Muscle of leg (tissue), 11 donors: Measurements from ENCODE around the gene FOSL1. TPM values are rescaled to one million over a fixed set of nuclear protein-coding genes. Genes with fewer than 3 reads are reported as not detected.

Source experiments
- DNase-seq: peaks from one replicate; pipeline ENCODE4 v3.0.0; 2013
- H3K27ac ChIP-seq: one replicate; pipeline ENCODE4 v1.5.1; 2013; ENCODE audit warnings: mild to moderate bottlenecking, low read length, control low read depth
- H3K27me3 ChIP-seq: one replicate; pipeline ENCODE4 v1.6.1; 2013; ENCODE audit warnings: low read length; ENCODE audit not compliant: control insufficient read depth, insufficient read depth
- H3K36me3 ChIP-seq: one replicate; pipeline ENCODE4 v1.6.1; 2013; ENCODE audit warnings: low read length; ENCODE audit not compliant: control insufficient read depth, insufficient read depth
- H3K4me1 ChIP-seq: one replicate; pipeline ENCODE4 v1.6.1; 2013; ENCODE audit warnings: low read length; ENCODE audit not compliant: control insufficient read depth, insufficient read depth
- H3K4me3 ChIP-seq: one replicate; pipeline ENCODE4 v1.5.1; 2013; ENCODE audit warnings: low read length, control low read depth
- H3K9me3 ChIP-seq: replicated peaks from 2 replicates; pipeline ENCODE4 v1.6.1; 2013; ENCODE audit warnings: low read depth, low read length; ENCODE audit not compliant: control insufficient read depth
- WGBS: methylation state at CpG from one replicate; pipeline ENCODE4 v1.1.5; 2013; ENCODE audit warnings: missing lambda C conversion rate; ENCODE audit not compliant: insufficient coverage; 5-methylcytosine and 5-hydroxymethylcytosine counted together
- polyA plus RNA-seq, 8 donors: library from polyadenylated mRNA; unstranded; fragments of 120-200 nt; gene quantifications; one replicate each; pipeline versions ENCODE4 v1.2.1 to v1.2.3, GENCODE V29; 2013; ENCODE audit warnings: inconsistent platforms in 1 of 8, low replicate concordance in 1 of 8; ENCODE audit not compliant: insufficient read length in 8 of 8, insufficient read depth in 1 of 8
- total RNA-seq: library from RNA; stranded (reverse); fragments of 120-200 nt; gene quantifications from one replicate; pipeline ENCODE4 v1.2.4, GENCODE V29; 2013

FOSL1 gene
- total and polyA plus RNA-seq, 9 donors: 0.19 to 0.66 (median 0.46) TPM; not detected in 1

GRCh38 chr11:65883058-65883761, 17.0 kb downstream of the FOSL1 start:
- Histone ChIP-seq H3K36me3 (peaks cover 48% of the 10 kb centered on the region), H3K27me3 (no peaks in the 10 kb centered on the region), H3K27ac (no peak overlapping the region), H3K4me3 (no peak overlapping the region), H3K9me3 (no peaks in the 10 kb centered on the region), H3K4me1 (peaks cover 14% of the 10 kb centered on the region)
- DNase-seq: peak; percentile 10
- 85% methylated on average over 7 of the region's 13 CpGs for WGBS

DNA sequence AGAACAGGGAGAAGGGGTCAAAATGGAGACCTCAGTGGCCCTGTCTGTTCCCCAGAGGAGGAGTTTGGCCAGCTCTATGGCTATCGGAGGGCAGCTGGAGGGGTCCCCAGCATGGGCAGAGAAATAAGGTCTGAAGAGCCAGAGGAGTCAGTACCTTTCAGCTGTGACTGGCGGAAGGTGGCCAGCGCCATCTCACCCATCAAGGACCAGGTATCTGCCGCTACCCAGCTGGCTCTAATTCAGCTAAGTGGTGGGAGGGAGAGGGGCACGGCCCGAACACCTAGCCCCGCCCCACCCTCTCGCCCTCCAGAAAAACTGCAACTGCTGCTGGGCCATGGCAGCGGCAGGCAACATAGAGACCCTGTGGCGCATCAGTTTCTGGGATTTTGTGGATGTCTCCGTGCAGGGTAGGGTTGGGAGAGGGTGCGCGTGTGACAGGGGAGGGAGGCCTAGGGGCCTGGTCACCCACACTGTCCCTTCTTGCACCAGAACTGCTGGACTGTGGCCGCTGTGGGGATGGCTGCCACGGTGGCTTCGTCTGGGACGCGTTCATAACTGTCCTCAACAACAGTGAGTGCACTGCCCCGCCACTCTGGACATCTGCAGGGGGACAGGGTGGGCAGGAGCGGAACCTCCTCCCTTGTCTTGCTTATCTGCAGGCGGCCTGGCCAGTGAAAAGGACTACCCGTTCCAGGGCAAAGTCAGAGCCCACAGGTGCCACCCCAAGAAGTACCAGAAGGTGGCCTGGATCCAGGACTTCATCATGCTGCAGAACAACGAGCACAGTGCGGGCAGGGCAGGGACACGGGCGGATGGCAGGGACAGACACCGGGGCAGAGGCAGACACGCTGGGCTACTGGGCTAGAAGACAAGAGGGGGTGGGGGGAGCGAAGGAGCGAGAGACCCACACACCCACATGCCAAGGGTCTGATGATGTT, 17.8 kb downstream of the FOSL1 start:
- WGBS: 93% methylated on average over 20 of the region's 30 CpGs
- H3K4me3 ChIP-seq: no peak overlapping the region
- peaks cover 8% of the 10 kb centered on the region for H3K4me1 ChIP-seq
- H3K27me3 ChIP-seq: no peaks in the 10 kb centered on the region
- H3K9me3 ChIP-seq: no peaks in the 10 kb centered on the region
- DNase-seq: no peak
- no peak overlapping the region for H3K27ac ChIP-seq
- peaks cover 48% of the 10 kb centered on the region for H3K36me3 ChIP-seq

DNA sequence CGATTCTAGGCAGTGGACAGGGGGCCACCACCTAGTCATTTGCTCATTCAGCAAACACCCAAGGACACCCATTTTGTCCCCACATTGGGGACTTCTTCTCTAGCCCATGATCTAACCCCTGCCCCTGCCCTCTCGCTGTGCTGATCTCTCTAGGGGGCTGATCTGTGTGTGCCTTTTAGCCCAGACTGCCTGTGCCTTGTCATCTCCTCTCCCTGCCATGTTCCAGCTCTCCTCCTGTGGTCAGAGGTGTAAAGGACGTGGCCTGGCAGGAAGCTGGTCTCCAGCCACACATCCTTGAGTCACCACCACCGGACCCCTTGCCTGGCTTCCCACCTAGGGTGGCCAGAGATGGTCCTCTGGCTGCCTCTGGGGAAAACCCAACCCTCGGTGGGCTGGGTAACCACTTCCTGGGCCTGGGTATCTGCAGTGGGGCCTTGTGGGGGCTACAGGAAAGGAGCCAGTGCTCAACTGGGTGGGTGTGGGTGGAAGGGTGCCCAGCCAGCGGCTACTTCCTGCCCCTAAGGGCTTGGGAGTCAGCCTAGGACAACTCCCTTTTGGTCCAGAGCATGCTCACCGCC, 19.3 kb downstream of the FOSL1 start:
- Histone ChIP-seq H3K4me1 (peaks cover 6% of the 10 kb centered on the region), H3K9me3 (no peaks in the 10 kb centered on the region), H3K4me3 (no peak overlapping the region), H3K27me3 (no peaks in the 10 kb centered on the region), H3K36me3 (peaks cover 38% of the 10 kb centered on the region), H3K27ac (no peak overlapping the region)
- no peak for DNase-seq
- WGBS: 81% methylated on average over 4 of the region's 7 CpGs

DNA sequence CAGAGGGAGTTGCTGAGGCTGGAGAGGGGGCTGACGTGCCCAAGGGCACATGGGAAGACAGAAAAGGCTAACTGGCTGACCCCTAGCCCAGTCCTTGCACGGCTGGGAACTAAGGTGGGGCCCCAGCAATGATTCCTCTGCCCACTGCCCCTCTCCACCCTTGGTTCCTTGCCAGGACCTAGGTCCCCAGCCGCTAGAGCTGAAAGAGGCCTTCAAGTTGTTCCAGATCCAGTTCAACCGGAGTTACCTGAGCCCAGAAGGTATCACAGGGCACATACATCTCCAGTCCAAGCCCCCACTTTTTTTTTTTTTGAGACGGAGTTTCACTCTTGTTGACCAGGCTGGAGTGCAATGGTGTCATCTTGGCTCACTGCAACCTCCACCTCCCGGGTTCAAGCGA, 20.2 kb downstream of the FOSL1 start:
- Histone ChIP-seq H3K27ac (no peak overlapping the region), H3K4me3 (no peak overlapping the region), H3K9me3 (no peaks in the 10 kb centered on the region), H3K36me3 (peaks cover 29% of the 10 kb centered on the region), H3K4me1 (peaks cover 6% of the 10 kb centered on the region), H3K27me3 (no peaks in the 10 kb centered on the region)
- 72% methylated on average over 6 of the region's 7 CpGs for WGBS
- DNase-seq: no peak

DNA sequence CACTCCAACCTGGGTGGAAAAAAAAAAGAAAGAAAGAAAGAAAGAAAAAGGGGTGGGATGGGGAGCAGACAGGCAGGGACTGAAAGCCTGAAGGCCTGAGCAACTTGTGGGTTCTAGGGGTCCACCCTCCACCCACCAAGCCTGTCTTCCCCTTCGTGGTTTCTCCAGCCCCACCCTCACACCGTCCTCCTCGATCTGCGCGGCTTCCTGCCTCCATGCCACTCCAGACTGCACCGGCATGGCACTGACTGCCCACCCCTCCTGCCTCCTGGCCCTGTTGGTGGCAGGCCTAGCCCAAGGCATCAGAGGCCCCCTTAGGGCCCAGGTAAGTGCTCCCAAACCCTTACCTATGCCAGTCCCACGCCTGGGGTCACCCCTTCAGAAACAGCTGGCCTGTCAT, 20.6 kb downstream of the FOSL1 start, which contains the start of gene CTSW:
Gene CTSW, plus strand, starts transcription at position 221 of the 400 bp plus-strand sequence. Its CDS starts 18 bp downstream, at position 239.
- H3K4me3 ChIP-seq: no peak within 1 kb of the TSS
- DNase-seq: no peak

GRCh38 chr11:65873318-65874156, 26.7 kb downstream of the FOSL1 start:
- H3K27ac ChIP-seq: peak overlapping the region; percentile 93
- peaks cover 33% of the 10 kb centered on the region for H3K4me1 ChIP-seq
- peaks cover 28% of the 10 kb centered on the region for H3K36me3 ChIP-seq
- DNase-seq: peak; percentile 96
- H3K27me3 ChIP-seq: no peaks in the 10 kb centered on the region
- under 1% methylated on average over 34 of the region's 54 CpGs for WGBS
- H3K9me3 ChIP-seq: no peaks in the 10 kb centered on the region
- H3K4me3 ChIP-seq: peak overlapping the region; percentile 60

More for the DNA sequence above, 20.6 kb downstream of the FOSL1 start, which contains the start of gene CTSW:
- WGBS: 80% methylated on average over 5 of the region's 7 CpGs
- peaks cover 4% of the 10 kb centered on the region for H3K4me1 ChIP-seq
- no peaks in the 10 kb centered on the region for H3K9me3 ChIP-seq
- H3K27me3 ChIP-seq: no peaks in the 10 kb centered on the region
- H3K36me3 ChIP-seq: peaks cover 25% of the 10 kb centered on the region
- no peak within 1 kb of the TSS for H3K27ac ChIP-seq

DNA sequence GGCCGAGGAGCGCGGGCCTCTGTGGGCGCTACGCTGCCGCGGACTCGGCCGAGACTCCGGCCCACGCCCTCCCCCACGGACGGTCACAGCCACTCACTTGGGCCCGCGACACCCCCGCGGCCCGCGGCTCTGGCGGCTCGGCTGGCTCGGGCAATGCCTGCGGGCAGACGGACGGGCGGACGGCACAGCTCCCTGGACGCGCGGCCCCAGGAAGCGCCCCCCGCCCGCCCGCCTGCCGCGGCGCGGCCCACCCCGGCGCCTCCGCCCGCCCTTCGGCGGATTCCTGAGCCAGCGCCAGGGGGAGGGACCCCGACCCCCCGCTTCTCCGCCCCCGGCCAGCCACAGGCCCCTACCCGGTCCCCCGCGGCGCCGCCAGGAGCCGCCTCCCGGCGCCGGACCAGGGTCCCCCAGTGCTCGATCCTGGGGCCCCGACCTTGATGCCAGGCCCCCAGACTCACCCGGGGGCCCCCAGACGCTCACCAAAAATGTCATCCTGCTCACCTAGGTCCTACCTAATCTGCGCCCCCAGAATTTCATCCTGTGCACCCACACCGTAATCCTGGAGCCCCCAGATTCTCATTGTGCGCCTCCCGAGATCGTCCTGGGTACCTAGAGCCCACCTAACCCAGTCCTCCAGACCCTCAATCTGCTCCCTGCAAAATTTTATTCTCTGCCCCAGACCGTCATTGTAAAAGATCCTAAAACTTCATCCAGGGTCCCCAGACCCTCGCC, 27.4 kb downstream of the FOSL1 start, which contains the start of gene EFEMP2:
Gene EFEMP2, minus strand, starts transcription at position 215 of the 732 bp plus-strand sequence. CDS start 446 bp downstream, outside the sequence.
- Histone ChIP-seq H3K36me3 (peaks cover 36% of the 10 kb centered on the region), H3K27me3 (no peaks in the 10 kb centered on the region), H3K27ac (peak within 1 kb of the TSS; percentile 93), H3K4me1 (peaks cover 33% of the 10 kb centered on the region), H3K9me3 (no peaks in the 10 kb centered on the region), H3K4me3 (peak within 1 kb of the TSS; percentile 68)
- 0% methylated on average over 40 of the region's 69 CpGs for WGBS
- peak; percentile 88 for DNase-seq

DNA sequence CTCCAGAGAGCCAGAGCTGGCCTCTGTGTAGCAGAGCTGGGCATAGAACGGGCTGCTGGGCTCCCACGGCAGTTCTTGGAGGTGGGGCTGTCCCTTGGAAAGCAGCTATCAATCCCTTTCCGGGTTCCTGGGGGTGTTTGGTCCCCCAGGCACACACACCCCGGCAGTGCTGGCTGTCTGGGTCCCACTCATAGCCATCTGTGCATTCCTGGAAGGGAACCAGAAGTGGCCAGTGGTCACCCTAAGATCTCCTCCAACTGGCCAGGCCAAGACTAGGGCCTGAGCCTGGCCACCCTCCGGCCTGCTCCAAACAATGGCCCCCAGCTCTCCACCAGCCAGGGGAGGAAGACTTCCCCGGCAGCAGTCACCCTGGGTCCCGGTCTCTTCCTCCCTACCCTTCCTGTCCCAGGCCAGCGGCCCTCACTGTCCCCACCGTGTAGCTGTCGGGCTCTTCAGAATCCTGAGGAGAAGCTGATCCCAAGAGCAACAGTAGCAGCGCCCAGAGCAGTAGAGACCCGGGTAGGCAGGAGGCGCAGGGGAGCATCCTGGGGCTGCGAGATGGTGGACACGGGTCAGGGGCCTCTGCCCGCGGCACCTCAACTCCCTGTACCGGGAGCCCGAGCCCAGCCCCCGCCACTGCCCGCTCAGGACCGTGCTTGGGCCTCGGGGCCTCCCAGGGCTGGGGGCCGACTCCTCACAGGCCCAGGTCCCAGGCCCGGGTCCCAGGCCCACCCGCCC, 28.2 kb downstream of the FOSL1 start:
- Histone ChIP-seq H3K27me3 (no peaks in the 10 kb centered on the region), H3K27ac (peak overlapping the region; percentile 85), H3K36me3 (peaks cover 43% of the 10 kb centered on the region), H3K9me3 (no peaks in the 10 kb centered on the region), H3K4me3 (peak overlapping the region; percentile 68), H3K4me1 (peaks cover 33% of the 10 kb centered on the region)
- WGBS: 8% methylated on average over 18 of the region's 26 CpGs
- DNase-seq: no peak
